Lower leg skin (tissue), 4 donors: ENCODE results near the gene TP73. TPM values are rescaled to one million over a fixed set of nuclear protein-coding genes. Genes with fewer than 3 reads are reported as not detected.

ENCODE experiments used
- DNase-seq, 2 donors: peaks; one replicate each; pipeline ENCODE4 v3.0.0-alpha.2; 2019; ENCODE audit warnings: low spot score in 2 of 2
- H3K4me3 ChIP-seq: fragments of 200-600 bp; sonication (generic); 2 replicates; pipeline ENCODE4 v1.5.1; 2017; ENCODE audit warnings: mild to moderate bottlenecking, low read depth; ENCODE audit not compliant: poor library complexity, severe bottlenecking
- CTCF ChIP-seq, 3 donors: fragments of 450-650 bp; IDR thresholded peaks; one replicate each; pipeline ENCODE4 v1.5.1; 2016; ENCODE audit warnings: antibody characterized with exemption in 3 of 3, mild to moderate bottlenecking in 3 of 3, moderate library complexity in 2 of 3
- POLR2A ChIP-seq, 2 donors: fragments of 450-650 bp; IDR thresholded peaks; one replicate each; pipeline ENCODE4 v1.6.1; 2016 to 2017; ENCODE audit warnings: antibody characterized with exemption in 2 of 2, mild to moderate bottlenecking in 1 of 2, moderate library complexity in 1 of 2
- WGBS, 2 donors: methylation state at CpG; one replicate each; pipeline ENCODE4 v1.1.5; 2018; 5-methylcytosine and 5-hydroxymethylcytosine counted together
- intact Hi-C: fragments of 100-400 bp; cut with DNase I; formaldehyde crosslinking; loops from one replicate; pipeline ENCODE4 v1.15.0; 2023; ENCODE audit warnings: low total_unique reads
- total RNA-seq, 4 donors: library from RNA; depleted of rRNA; stranded (reverse); fragments of >200 nt; gene quantifications; one replicate each; pipeline ENCODE4 v1.1.0, GENCODE V29; 2016

Gene TP73
- total RNA-seq, 4 donors from 2014 or later = 5.8 to 23.6 (median 11.0) TPM

- TF ChIP-seq CTCF (IDR thresholded peaks at IDR 0.05) = no peak
- no peak for TF ChIP-seq POLR2A (IDR thresholded peaks at IDR 0.05)
- intact Hi-C loops = no loop called here
- no peak overlapping the region for H3K4me3 ChIP-seq
- no peak for DNase-seq
- 57 to 63% methylated on average over 6 of the region's 6 CpGs for WGBS, 2 donors
Measured at GRCh38 chr1:3759164-3759563, 106.8 kb downstream of the TP73 start.

DNA sequence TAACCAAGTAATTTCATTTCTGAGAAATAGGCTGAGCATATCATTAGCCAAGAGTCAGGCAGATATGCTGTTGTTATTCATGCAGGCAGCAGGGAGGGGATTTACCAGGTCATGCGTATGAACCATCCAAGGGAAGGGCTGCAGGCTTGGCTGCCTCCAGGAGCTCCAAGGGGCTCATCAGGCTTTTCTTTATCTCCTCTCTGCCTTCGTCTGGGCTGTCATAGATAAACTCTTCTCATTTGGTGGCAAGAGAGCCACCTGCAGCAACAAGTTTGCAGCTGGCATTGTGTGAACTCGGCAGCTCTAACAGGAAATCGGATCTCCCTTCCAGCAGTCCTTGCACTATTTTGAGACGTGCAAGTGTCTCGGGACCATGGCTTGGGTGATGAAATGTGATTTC, 107.5 kb downstream of the TP73 start:
- no peak for DNase-seq
- 31 to 34% methylated on average over 6 of the region's 6 CpGs for WGBS, 2 donors
- no peak for TF ChIP-seq POLR2A (IDR thresholded peaks at IDR 0.05)
- no peak for TF ChIP-seq CTCF (IDR thresholded peaks at IDR 0.05)
- H3K4me3 ChIP-seq = no peak overlapping the region
- intact Hi-C loops = no loop called here

GRCh38 chr1:3761296-3762010, 109.1 kb downstream of the TP73 start:
- intact Hi-C loops = no loop called here
- WGBS, 2 donors = 82 to 84% methylated on average over 15 to 17 of the region's 17 CpGs
- DNase-seq = no peak
- TF ChIP-seq POLR2A (IDR thresholded peaks at IDR 0.05) = no peak
- TF ChIP-seq CTCF (IDR thresholded peaks at IDR 0.05) = no peak
- H3K4me3 ChIP-seq = no peak overlapping the region

GRCh38 chr1:3762151-3762872, 110.0 kb downstream of the TP73 start:
- intact Hi-C loops = no loop called here
- no peak for TF ChIP-seq POLR2A (IDR thresholded peaks at IDR 0.05)
- DNase-seq = no peak
- WGBS, 2 donors = 79 to 82% methylated on average over 6 to 13 of the region's 15 CpGs
- no peak overlapping the region for H3K4me3 ChIP-seq

GRCh38 chr1:3762873-3763228, 110.5 kb downstream of the TP73 start:
- no peak for DNase-seq
- 84 to 86% methylated on average over 11 of the region's 12 CpGs for WGBS, 2 donors
- TF ChIP-seq CTCF (IDR thresholded peaks at IDR 0.05) = no peak
- TF ChIP-seq POLR2A (IDR thresholded peaks at IDR 0.05) = no peak
- H3K4me3 ChIP-seq = no peak overlapping the region
- intact Hi-C loops = no loop called here

GRCh38 chr1:3763351-3764125, 111.2 kb downstream of the TP73 start:
- no peak for TF ChIP-seq CTCF (IDR thresholded peaks at IDR 0.05)
- no peak for TF ChIP-seq POLR2A (IDR thresholded peaks at IDR 0.05)
- WGBS, 2 donors = 83 to 88% methylated on average over 27 to 31 of the region's 31 CpGs
- intact Hi-C loops = no loop called here
- no peak overlapping the region for H3K4me3 ChIP-seq
- no peak for DNase-seq
